ENCODE measurements around the gene NRF1. TPM values are rescaled to one million over a fixed set of nuclear protein-coding genes. Genes with fewer than 3 reads are reported as not detected.

NRF1 gene
- total RNA-seq, 1 experiment from 2014 or later: 19.3 TPM

DNA sequence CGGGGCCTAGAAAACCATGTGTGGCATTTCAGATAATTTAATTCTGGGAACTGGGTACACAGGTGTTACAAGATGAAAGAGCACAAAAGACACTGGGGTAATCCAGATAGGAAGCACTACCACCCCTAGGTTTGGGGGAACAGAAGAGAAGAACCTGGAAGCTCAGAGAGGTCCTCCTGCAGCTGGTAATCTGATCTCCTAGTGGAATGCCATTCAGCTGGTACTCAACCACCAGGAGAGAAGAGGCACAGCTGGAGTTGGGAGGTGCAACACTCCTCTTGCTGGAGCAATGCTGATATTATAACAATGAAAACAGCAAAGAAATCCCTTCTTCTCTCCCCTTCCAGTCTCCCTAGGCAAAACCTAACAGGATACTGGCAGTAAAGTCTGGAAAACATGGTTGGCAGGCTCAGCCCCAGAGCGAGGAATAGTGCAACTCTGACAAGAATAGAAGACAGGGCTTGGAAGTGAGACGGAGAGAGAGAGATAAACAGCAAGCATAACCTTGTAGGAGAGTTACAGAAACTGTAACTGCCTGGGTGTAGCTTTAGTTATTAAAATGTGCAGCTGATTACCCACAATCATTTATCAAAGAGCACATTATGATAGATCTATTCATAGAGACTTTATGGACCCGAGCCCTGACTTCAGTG, 35.0 kb downstream of the NRF1 start:
- H3K4me1 Mint-ChIP-seq: peaks cover 44 to 51% of the 10 kb centered on the region in 2 experiments
- Histone ChIP-seq H3K9me3 (ENCODE audit: control insufficient read depth, low read depth, low read length) (no peaks in the 10 kb centered on the region), H4K5ac (ENCODE audit: insufficient read length, low read depth, low read length) (no peak overlapping the region), H3K27me3 (ENCODE audit: insufficient read depth, low read length) (no peaks in the 10 kb centered on the region), H3K18ac (ENCODE audit: insufficient read length, low read depth, low read length) (no peak overlapping the region), H4K20me1 (ENCODE audit: control insufficient read depth, insufficient read depth, insufficient read length) (no peaks in the 10 kb centered on the region), H3K23me2 (ENCODE audit: insufficient read length, low read depth, low read length, poor library complexity, severe bottlenecking) (no peaks in the 10 kb centered on the region), H3K56ac (ENCODE audit: insufficient read length, low read depth, low read length) (no peak overlapping the region), H3K23ac (ENCODE audit: insufficient read length, low read depth, low read length) (no peak overlapping the region), H2BK120ac (ENCODE audit: low read depth, low read length, poor library complexity, severe bottlenecking) (no peak overlapping the region), H4K8ac (replicated peaks; ENCODE audit: insufficient read length, low read depth, low read length) (no peak overlapping the region), H3K79me1 (ENCODE audit: insufficient read depth, low read depth, low read length, poor library complexity, severe bottlenecking) (peaks cover 6% of the 10 kb centered on the region), H3T11ph (ENCODE audit: low read length) (no peak overlapping the region), H2BK12ac (ENCODE audit: insufficient read length, low read depth, low read length) (no peak overlapping the region), H3K9ac (ENCODE audit: extremely low read depth, insufficient read length, low read length) (no peak overlapping the region), H3K79me2 (ENCODE audit: insufficient read depth, low read length) (peaks cover 3% of the 10 kb centered on the region; the same call in 1 of the 2 replicates), H2BK20ac (ENCODE audit: low read depth, low read length, poor library complexity, severe bottlenecking) (no peak overlapping the region), H2AFZ (ENCODE audit: low read length) (no peak overlapping the region), H3K4me2 (ENCODE audit: insufficient read depth, insufficient read length, low read length) (peak overlapping the region; percentile 50), H2BK15ac (ENCODE audit: low read depth, low read length) (no peak overlapping the region), H3K4me1 (ENCODE audit: insufficient read depth, low read length) (peaks cover 4% of the 10 kb centered on the region), H2BK5ac (ENCODE audit: insufficient read length, low read length) (no peak overlapping the region), H3K14ac (ENCODE audit: insufficient read depth, low read length) (no peak overlapping the region), H2AK5ac (ENCODE audit: insufficient read length, low read length) (no peak overlapping the region), H4K91ac (ENCODE audit: insufficient read length, low read depth, low read length) (no peak overlapping the region), H3K27ac (ENCODE audit: insufficient read length, low read depth, low read length) (no peak overlapping the region), H3K4ac (ENCODE audit: low read depth, low read length) (no peak overlapping the region)
- peak; percentile 72 for DNase-seq
- H3K4me3 Mint-ChIP-seq: peak overlapping the region in 1 of 2 experiments; percentile 63; a peak in 3 of 5 replicates
- no peaks in the 10 kb centered on the region for H3K27me3 Mint-ChIP-seq (ENCODE audit: low read depth)
- H3K36me3 Mint-ChIP-seq (ENCODE audit: insufficient read depth in 1 of 3, low read depth in 3 of 3): peaks cover 3 to 11% (median 4%) of the 10 kb centered on the region in 3 experiments; a peak in 3 of 7 replicates
- WGBS (ENCODE audit: extremely low coverage, insufficient read length, low lambda C conversion rate): no CpG with 5 or more reads among the region's 4 CpGs
- H3K9me3 Mint-ChIP-seq: peaks cover 4 to 5% of the 10 kb centered on the region in 2 experiments; a peak in 2 of 5 replicates
- H3K27ac Mint-ChIP-seq: peak overlapping the region; percentile 44 to 95 (median 91); a peak in 6 of 7 replicates
- TF ChIP-seq, protein P1, sequence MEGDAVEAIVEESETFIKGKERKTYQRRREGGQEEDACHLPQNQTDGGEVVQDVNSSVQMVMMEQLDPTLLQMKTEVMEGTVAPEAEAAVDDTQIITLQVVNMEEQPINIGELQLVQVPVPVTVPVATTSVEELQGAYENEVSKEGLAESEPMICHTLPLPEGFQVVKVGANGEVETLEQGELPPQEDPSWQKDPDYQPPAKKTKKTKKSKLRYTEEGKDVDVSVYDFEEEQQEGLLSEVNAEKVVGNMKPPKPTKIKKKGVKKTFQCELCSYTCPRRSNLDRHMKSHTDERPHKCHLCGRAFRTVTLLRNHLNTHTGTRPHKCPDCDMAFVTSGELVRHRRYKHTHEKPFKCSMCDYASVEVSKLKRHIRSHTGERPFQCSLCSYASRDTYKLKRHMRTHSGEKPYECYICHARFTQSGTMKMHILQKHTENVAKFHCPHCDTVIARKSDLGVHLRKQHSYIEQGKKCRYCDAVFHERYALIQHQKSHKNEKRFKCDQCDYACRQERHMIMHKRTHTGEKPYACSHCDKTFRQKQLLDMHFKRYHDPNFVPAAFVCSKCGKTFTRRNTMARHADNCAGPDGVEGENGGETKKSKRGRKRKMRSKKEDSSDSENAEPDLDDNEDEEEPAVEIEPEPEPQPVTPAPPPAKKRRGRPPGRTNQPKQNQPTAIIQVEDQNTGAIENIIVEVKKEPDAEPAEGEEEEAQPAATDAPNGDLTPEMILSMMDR (conservative IDR thresholded peaks at IDR 0.05): no peak
